ENCODE results near the gene LGALS7. TPM values are rescaled to one million over a fixed set of nuclear protein-coding genes. Genes with fewer than 3 reads are reported as not detected.

Gene LGALS7
- total RNA-seq, 1 donor from 2014 or later = not detected

- Histone ChIP-seq H3K27me3 (ENCODE audit: insufficient read depth, low read length) (no peaks in the 10 kb centered on the region), H4K20me1 (ENCODE audit: insufficient read depth, low read length) (no peaks in the 10 kb centered on the region), H3K4me2 (ENCODE audit: low read length) (no peak overlapping the region), H3K79me2 (ENCODE audit: insufficient read depth, low read length) (no peaks in the 10 kb centered on the region), H3K36me3 (ENCODE audit: insufficient read depth, low read length) (no peaks in the 10 kb centered on the region), H3K9ac (ENCODE audit: low read length) (no peak overlapping the region), H3K9me3 (ENCODE audit: insufficient read depth, low read depth, low read length) (no peaks in the 10 kb centered on the region), H3K27ac (ENCODE audit: low read depth, low read length) (no peak overlapping the region), H3K4me3 (ENCODE audit: insufficient read depth, low read depth, low read length) (no peak overlapping the region), H3K4me1 (ENCODE audit: insufficient read depth, low read length) (no peaks in the 10 kb centered on the region), H2AFZ (ENCODE audit: low read depth, low read length) (no peak overlapping the region)
- peaks cover 4% of the 10 kb centered on the region for H3K9me3 Mint-ChIP-seq (ENCODE audit: unreplicated experiment)
- H3K4me1 Mint-ChIP-seq (ENCODE audit: low read depth, unreplicated experiment) = no peaks in the 10 kb centered on the region
- H3K27me3 Mint-ChIP-seq (ENCODE audit: low read depth, unreplicated experiment) = peaks cover 5% of the 10 kb centered on the region
- DNase-seq (ENCODE audit: low read depth) (no peak), FAIRE-seq (no peak)
- no peak overlapping the region for H3K4me3 Mint-ChIP-seq (ENCODE audit: unreplicated experiment)
- no peak overlapping the region for H3K27ac Mint-ChIP-seq (ENCODE audit: unreplicated experiment)
- TF ChIP-seq CTCF (IDR thresholded peaks at IDR 0.05; ENCODE audit: insufficient read depth, low read depth, low read length) = no peak
- no peak for TF ChIP-seq EZH2 (IDR thresholded peaks at IDR 0.05; ENCODE audit: insufficient read depth, low read length)
- H3K36me3 Mint-ChIP-seq (ENCODE audit: low read depth, unreplicated experiment) = no peaks in the 10 kb centered on the region
Observed at GRCh38 chr19:38740932-38741331, 32.4 kb downstream of the LGALS7 start.

- DNase-seq (ENCODE audit: low read depth) = no peak
- Histone ChIP-seq H3K79me2 (ENCODE audit: insufficient read depth, low read length) (no peaks in the 10 kb centered on the region), H3K4me2 (ENCODE audit: low read length) (no peak overlapping the region), H3K9ac (ENCODE audit: low read length) (no peak overlapping the region), H2AFZ (ENCODE audit: low read depth, low read length) (no peak overlapping the region), H3K27me3 (ENCODE audit: insufficient read depth, low read length) (no peaks in the 10 kb centered on the region), H3K9me3 (ENCODE audit: insufficient read depth, low read depth, low read length) (no peaks in the 10 kb centered on the region), H3K4me1 (ENCODE audit: insufficient read depth, low read length) (peaks cover 2% of the 10 kb centered on the region), H3K27ac (ENCODE audit: low read depth, low read length) (no peak overlapping the region), H4K20me1 (ENCODE audit: insufficient read depth, low read length) (peaks cover 2% of the 10 kb centered on the region), H3K4me3 (ENCODE audit: insufficient read depth, low read depth, low read length) (no peak overlapping the region), H3K36me3 (ENCODE audit: insufficient read depth, low read length) (no peaks in the 10 kb centered on the region)
- TF ChIP-seq CTCF (IDR thresholded peaks at IDR 0.05; ENCODE audit: insufficient read depth, low read depth, low read length) (no peak), EZH2 (IDR thresholded peaks at IDR 0.05; ENCODE audit: insufficient read depth, low read length) (no peak)
- peaks cover 4% of the 10 kb centered on the region for H3K9me3 Mint-ChIP-seq (ENCODE audit: unreplicated experiment)
- H3K27me3 Mint-ChIP-seq (ENCODE audit: low read depth, unreplicated experiment) = peaks cover 5% of the 10 kb centered on the region
- H3K36me3 Mint-ChIP-seq (ENCODE audit: low read depth, unreplicated experiment) = no peaks in the 10 kb centered on the region
- H3K4me1 Mint-ChIP-seq (ENCODE audit: low read depth, unreplicated experiment) = no peaks in the 10 kb centered on the region
- no peak overlapping the region for H3K27ac Mint-ChIP-seq (ENCODE audit: unreplicated experiment)
- FAIRE-seq = no peak
- no peak overlapping the region for H3K4me3 Mint-ChIP-seq (ENCODE audit: unreplicated experiment)
Observed at GRCh38 chr19:38740257-38740592, 33.1 kb downstream of the LGALS7 start.

- DNase-seq (ENCODE audit: low read depth) = no peak
- no peak for FAIRE-seq
Observed at GRCh38 chr19:38739440-38740256, 33.7 kb downstream of the LGALS7 start.

More at GRCh38 chr19:38739440-38740256, 33.7 kb downstream of the LGALS7 start:
- Mint-ChIP-seq H3K9me3 (ENCODE audit: unreplicated experiment) (peaks cover 4% of the 10 kb centered on the region), H3K27ac (ENCODE audit: unreplicated experiment) (no peak overlapping the region), H3K27me3 (ENCODE audit: low read depth, unreplicated experiment) (peaks cover 5% of the 10 kb centered on the region), H3K4me1 (ENCODE audit: low read depth, unreplicated experiment) (peaks cover 1% of the 10 kb centered on the region), H3K4me3 (ENCODE audit: unreplicated experiment) (no peak overlapping the region), H3K36me3 (ENCODE audit: low read depth, unreplicated experiment) (no peaks in the 10 kb centered on the region)
- Histone ChIP-seq H3K4me3 (ENCODE audit: insufficient read depth, low read depth, low read length) (no peak overlapping the region), H3K27me3 (ENCODE audit: insufficient read depth, low read length) (no peaks in the 10 kb centered on the region), H3K9me3 (ENCODE audit: insufficient read depth, low read depth, low read length) (no peaks in the 10 kb centered on the region), H3K9ac (ENCODE audit: low read length) (no peak overlapping the region), H3K4me1 (ENCODE audit: insufficient read depth, low read length) (peaks cover 8% of the 10 kb centered on the region), H3K36me3 (ENCODE audit: insufficient read depth, low read length) (no peaks in the 10 kb centered on the region), H3K27ac (ENCODE audit: low read depth, low read length) (no peak overlapping the region), H3K4me2 (ENCODE audit: low read length) (no peak overlapping the region), H3K79me2 (ENCODE audit: insufficient read depth, low read length) (no peaks in the 10 kb centered on the region), H2AFZ (ENCODE audit: low read depth, low read length) (no peak overlapping the region), H4K20me1 (ENCODE audit: insufficient read depth, low read length) (peaks cover 8% of the 10 kb centered on the region)
- no peak for TF ChIP-seq CTCF (IDR thresholded peaks at IDR 0.05; ENCODE audit: insufficient read depth, low read depth, low read length)
- TF ChIP-seq EZH2 (IDR thresholded peaks at IDR 0.05; ENCODE audit: insufficient read depth, low read length) = no peak

All from astrocyte (in vitro differentiated cells and primary cell).